HCT116 (cell line): Measurements from ENCODE around the gene SEMA4F. TPM values are rescaled to one million over a fixed set of nuclear protein-coding genes. Genes with fewer than 3 reads are reported as not detected.

Experiments used
- ATAC-seq: fragments of 200-7000 bp; cut with Tn5 transposase; 2 replicates; pipeline ENCODE4 v1.9.1; 2020; ENCODE audit warnings: mild to moderate bottlenecking, moderate library complexity
- BruUV-seq: library from RNA; stranded (reverse); fragments of 400-500 nt; replicated peaks from 2 replicates; lab custom pipeline; 2021; lab: Mats Ljungman, UMichigan
- CTCF ChIA-PET: fragments of 300-600 bp; sonication (Branson Sonifier 250); formaldehyde crosslinking; loops from one replicate; lab custom pipeline; 2021; ENCODE audit warnings: antibody characterized with exemption; lab: Charles Lee
- POLR2A ChIA-PET: fragments of 300-600, 350-600 bp; sonication (Branson Sonifier 250); formaldehyde crosslinking; loops from one replicate; lab custom pipeline; 2021; ENCODE audit warnings: antibody characterized with exemption; lab: Charles Lee
- RAD21 ChIA-PET, 2 experiments: fragments of 300-600 bp; sonication (Branson Sonifier 250); formaldehyde crosslinking; loops; one replicate each; lab custom pipeline; 2023; ENCODE audit warnings: low total read pairs in 2 of 2; ENCODE audit not compliant: uncharacterized antibody in 2 of 2, unreplicated experiment in 2 of 2, low non-redundant PET in 1 of 2; lab: Charles Lee
- DNase-seq: peaks from one replicate; pipeline ENCODE4 v3.0.0-alpha.2; 2010; ENCODE audit warnings: low read depth, low spot score
- H2AFZ ChIP-seq: fragments of 200-600 bp; shearing (Covaris generic), sonication (generic); 2 replicates; pipeline ENCODE4 v1.6.1; 2017; ENCODE audit warnings: low read depth, mixed run types, mixed read lengths, antibody characterized with exemption, low read length; ENCODE audit not compliant: poor library complexity, severe bottlenecking
- H3K27ac ChIP-seq: 2 replicates; pipeline ENCODE4 v1.5.1; 2012; ENCODE audit warnings: low read depth, low read length
- H3K27me3 ChIP-seq: fragments of 200-600 bp; sonication (generic); 2 replicates; pipeline ENCODE4 v1.6.1; 2016; ENCODE audit warnings: mixed run types, low read length, mixed read lengths; ENCODE audit not compliant: insufficient read depth
- H3K36me3 ChIP-seq, 2 experiments: fragments of 200-500 bp in 1 of 2; fragments of 200-600 bp in 1 of 2; sonication (Bioruptor generic) in 1 of 2; sonication (generic) in 1 of 2; 2 replicates each; pipeline versions ENCODE4 v1.5.1 to v1.6.1; 2014 to 2016; ENCODE audit warnings: low read length in 2 of 2, inconsistent platforms in 1 of 2, mixed read lengths in 1 of 2, mixed run types in 1 of 2; ENCODE audit not compliant: insufficient read depth in 2 of 2, control insufficient read depth in 1 of 2
- H3K4me1 ChIP-seq, 2 experiments: fragments of 200-600 bp in 1 of 2; sonication (generic) in 1 of 2; 2 replicates each; pipeline versions ENCODE4 v1.5.1 to v1.6.1; 2012 to 2017; ENCODE audit warnings: low read length in 2 of 2, inconsistent platforms in 1 of 2, mild to moderate bottlenecking in 1 of 2, mixed read lengths in 1 of 2, mixed run types in 1 of 2, moderate library complexity in 1 of 2; ENCODE audit not compliant: insufficient read depth in 2 of 2, control insufficient read depth in 1 of 2
- H3K4me2 ChIP-seq: fragments of 200-600 bp; sonication (generic); 2 replicates; pipeline ENCODE4 v1.6.1; 2017; ENCODE audit warnings: mixed run types, low read length, mixed read lengths
- H3K4me3 ChIP-seq, 2 experiments: fragments of 200-600 bp in 1 of 2; sonication (generic) in 1 of 2; replicated peaks in 1 of 2; 2 replicates each; pipeline ENCODE4 v1.5.1; 2011 to 2016; ENCODE audit warnings: low read length in 2 of 2, control low read depth in 1 of 2, low read depth in 1 of 2, mild to moderate bottlenecking in 1 of 2, mixed read lengths in 1 of 2, mixed run types in 1 of 2
- H3K79me2 ChIP-seq: fragments of 200-600 bp; sonication (generic); 2 replicates; pipeline ENCODE4 v1.6.1; 2017; ENCODE audit warnings: mild to moderate bottlenecking, mixed run types, low read length, moderate library complexity, mixed read lengths; ENCODE audit not compliant: insufficient read depth
- H3K9ac ChIP-seq: fragments of 200-600 bp; sonication (generic); 2 replicates; pipeline ENCODE4 v1.6.1; 2016; ENCODE audit warnings: low read length, mixed read lengths
- H3K9me2 ChIP-seq: fragments of 200-600 bp; sonication (generic), shearing (Covaris generic); 2 replicates; pipeline ENCODE4 v1.6.1; 2017; ENCODE audit warnings: mixed run types, mild to moderate bottlenecking, moderate library complexity; ENCODE audit not compliant: insufficient read depth
- H3K9me3 ChIP-seq, 2 experiments: fragments of 200-500 bp in 1 of 2; fragments of 200-600 bp in 1 of 2; sonication (Bioruptor generic) in 1 of 2; sonication (generic) in 1 of 2; 2 replicates each; pipeline ENCODE4 v1.6.1; 2014 to 2017; ENCODE audit warnings: low read length in 2 of 2, mixed read lengths in 2 of 2, inconsistent platforms in 1 of 2, low read depth in 1 of 2, mild to moderate bottlenecking in 1 of 2, mixed run types in 1 of 2, moderate library complexity in 1 of 2; ENCODE audit not compliant: control insufficient read depth in 1 of 2, insufficient read depth in 1 of 2
- H4K20me1 ChIP-seq: fragments of 200-600 bp; sonication (generic), shearing (Covaris generic); 2 replicates; pipeline ENCODE4 v1.6.1; 2017; ENCODE audit warnings: mixed run types, mild to moderate bottlenecking, moderate library complexity; ENCODE audit not compliant: insufficient read depth
- CBX3 ChIP-seq: IDR thresholded peaks from 2 replicates; pipeline ENCODE4 v1.6.1; 2012; ENCODE audit warnings: low read depth
- CEBPB ChIP-seq: IDR thresholded peaks from 2 replicates; pipeline ENCODE4 v1.6.1; 2012; ENCODE audit warnings: low read depth
- EGR1 ChIP-seq: IDR thresholded peaks from 2 replicates; pipeline ENCODE4 v1.6.1; 2012; ENCODE audit warnings: low read depth
- EZH2 ChIP-seq: fragments of 200-600 bp; sonication (generic); IDR thresholded peaks from 2 replicates; pipeline ENCODE4 v1.6.1; 2017; ENCODE audit warnings: antibody characterized with exemption, mixed run types
- FOSL1 ChIP-seq: IDR thresholded peaks from 2 replicates; pipeline ENCODE4 v1.6.1; 2012; ENCODE audit warnings: low read depth
- JUND ChIP-seq: IDR thresholded peaks from 2 replicates; pipeline ENCODE4 v1.6.1; 2012
- POLR2A ChIP-seq: IDR thresholded peaks from 2 replicates; pipeline ENCODE4 v1.7.0; 2011; ENCODE audit warnings: borderline replicate concordance; ENCODE audit not compliant: insufficient read depth, insufficient read length; ENCODE audit errors: extremely low read depth
- POLR2AphosphoS5 ChIP-seq: IDR thresholded peaks from 2 replicates; pipeline ENCODE4 v1.6.1; 2011; ENCODE audit warnings: mild to moderate bottlenecking, low read depth, low read length, moderate library complexity
- RAD21 ChIP-seq: IDR thresholded peaks from 2 replicates; pipeline ENCODE4 v1.6.1; 2012; ENCODE audit warnings: low read depth, mild to moderate bottlenecking
- SIN3A ChIP-seq: IDR thresholded peaks from 2 replicates; pipeline ENCODE4 v1.6.1; 2012; ENCODE audit warnings: low read depth
- SP1 ChIP-seq: IDR thresholded peaks from 2 replicates; pipeline ENCODE4 v1.6.1; 2012; ENCODE audit warnings: low read depth
- SRF ChIP-seq: IDR thresholded peaks from 2 replicates; pipeline ENCODE4 v1.6.1; 2012; ENCODE audit warnings: low read depth
- YY1 ChIP-seq: IDR thresholded peaks from 2 replicates; pipeline ENCODE4 v1.6.1; 2011; ENCODE audit warnings: low read length, low read depth, moderate library complexity, mild to moderate bottlenecking; ENCODE audit not compliant: insufficient replicate concordance; ENCODE audit errors: extremely low read depth
- ZFX ChIP-seq: fragments of 450-650 bp; IDR thresholded peaks from 2 replicates; pipeline ENCODE4 v1.6.1; 2017
- intact Hi-C: fragments of 100-400 bp; cut with micrococcal nuclease; formaldehyde crosslinking; loops from 2 replicates; pipeline ENCODE4 v1.10.0; 2022
- total RNA-seq: library from RNA; stranded (reverse); gene quantifications from one replicate; pipeline ENCODE4 v1.2.1, GENCODE V29; 2021; ENCODE audit not compliant: unreplicated experiment
- TF ChIP-seq, protein P1 (sequence below): IDR thresholded peaks from 2 replicates; pipeline ENCODE4 v1.6.1; 2012
- TF ChIP-seq, protein P2 (sequence below): IDR thresholded peaks from 2 replicates; pipeline ENCODE4 v1.6.1; 2012
- TF ChIP-seq, protein P3 (sequence below), 3 experiments: fragments of 200-600 bp in 1 of 3; sonication (generic) in 1 of 3; IDR thresholded peaks in 2 of 3; conservative IDR thresholded peaks in 1 of 3; 2 replicates each; pipeline ENCODE4 v1.5.1; 2012 to 2017; ENCODE audit warnings: low read depth in 2 of 3, low read length in 2 of 3, antibody characterized with exemption in 1 of 3, borderline replicate concordance in 1 of 3, control low read depth in 1 of 3, mild to moderate bottlenecking in 1 of 3, mixed read lengths in 1 of 3, mixed run types in 1 of 3, moderate library complexity in 1 of 3; ENCODE audit not compliant: insufficient read depth in 1 of 3
- TF ChIP-seq, protein P4 (sequence below): IDR thresholded peaks from 2 replicates; pipeline ENCODE4 v1.6.1; 2011; ENCODE audit warnings: mild to moderate bottlenecking, low read length, moderate library complexity; ENCODE audit not compliant: insufficient replicate concordance; ENCODE audit errors: extremely low read depth

The SEMA4F gene
- total RNA-seq, 1 experiment from 2014 or later: 12.3 TPM

DNA sequence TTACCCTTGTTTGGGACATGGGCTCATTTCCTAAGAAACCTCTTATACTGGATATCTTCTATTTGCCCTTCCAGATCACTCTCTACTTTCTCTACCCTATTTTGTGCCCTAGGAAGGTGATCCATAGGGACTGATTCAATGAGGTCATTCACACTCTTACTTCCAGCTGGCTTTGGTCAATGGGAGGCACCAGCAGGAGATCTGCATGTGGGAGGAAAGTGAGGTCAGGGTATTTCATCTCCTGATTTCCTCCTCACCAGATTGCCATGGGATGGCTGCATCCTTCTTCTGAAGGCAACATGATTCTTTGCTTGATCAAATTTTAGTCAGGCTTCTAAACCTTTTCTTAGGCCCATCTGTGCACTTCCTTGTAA is 21.1 kb upstream of the SEMA4F start:
- intact Hi-C loops: no loop called here
- ChIA-PET RAD21 (no interaction called here), POLR2A (interaction anchor here (1.8 kb wide), 1 partner anchor 15 kb away, joined by 5 read pairs; the partner anchor contains the start of gene M1AP)
- Histone ChIP-seq H3K27me3 (no peaks in the 10 kb centered on the region), H3K9me2 (no peaks in the 10 kb centered on the region), H3K9ac (no peak overlapping the region), H2AFZ (no peak overlapping the region), H3K27ac (peak overlapping the region; percentile 73), H3K79me2 (no peaks in the 10 kb centered on the region), H3K9me3 (no peaks in the 10 kb centered on the region), H3K4me3 (no peak overlapping the region)
- ATAC-seq (peak; percentile 50), DNase-seq (no peak)
- no TSS peak for BruUV-seq
- no peak for TF ChIP-seq FOSL1
- no peak for TF ChIP-seq EGR1
- TF ChIP-seq, protein P1, sequence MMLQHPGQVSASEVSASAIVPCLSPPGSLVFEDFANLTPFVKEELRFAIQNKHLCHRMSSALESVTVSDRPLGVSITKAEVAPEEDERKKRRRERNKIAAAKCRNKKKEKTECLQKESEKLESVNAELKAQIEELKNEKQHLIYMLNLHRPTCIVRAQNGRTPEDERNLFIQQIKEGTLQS: no peak
- no peak for TF ChIP-seq JUND
- TF ChIP-seq POLR2AphosphoS5: no peak
- TF ChIP-seq ZFX: no peak
- TF ChIP-seq SIN3A: no peak
- TF ChIP-seq, protein P2, sequence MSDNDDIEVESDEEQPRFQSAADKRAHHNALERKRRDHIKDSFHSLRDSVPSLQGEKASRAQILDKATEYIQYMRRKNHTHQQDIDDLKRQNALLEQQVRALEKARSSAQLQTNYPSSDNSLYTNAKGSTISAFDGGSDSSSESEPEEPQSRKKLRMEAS: no peak
- TF ChIP-seq, protein P3, sequence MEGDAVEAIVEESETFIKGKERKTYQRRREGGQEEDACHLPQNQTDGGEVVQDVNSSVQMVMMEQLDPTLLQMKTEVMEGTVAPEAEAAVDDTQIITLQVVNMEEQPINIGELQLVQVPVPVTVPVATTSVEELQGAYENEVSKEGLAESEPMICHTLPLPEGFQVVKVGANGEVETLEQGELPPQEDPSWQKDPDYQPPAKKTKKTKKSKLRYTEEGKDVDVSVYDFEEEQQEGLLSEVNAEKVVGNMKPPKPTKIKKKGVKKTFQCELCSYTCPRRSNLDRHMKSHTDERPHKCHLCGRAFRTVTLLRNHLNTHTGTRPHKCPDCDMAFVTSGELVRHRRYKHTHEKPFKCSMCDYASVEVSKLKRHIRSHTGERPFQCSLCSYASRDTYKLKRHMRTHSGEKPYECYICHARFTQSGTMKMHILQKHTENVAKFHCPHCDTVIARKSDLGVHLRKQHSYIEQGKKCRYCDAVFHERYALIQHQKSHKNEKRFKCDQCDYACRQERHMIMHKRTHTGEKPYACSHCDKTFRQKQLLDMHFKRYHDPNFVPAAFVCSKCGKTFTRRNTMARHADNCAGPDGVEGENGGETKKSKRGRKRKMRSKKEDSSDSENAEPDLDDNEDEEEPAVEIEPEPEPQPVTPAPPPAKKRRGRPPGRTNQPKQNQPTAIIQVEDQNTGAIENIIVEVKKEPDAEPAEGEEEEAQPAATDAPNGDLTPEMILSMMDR (IDR thresholded peaks at IDR 0.05 in 2 of 3, conservative IDR thresholded peaks at IDR 0.05 in 1 of 3; ENCODE audit: borderline replicate concordance in 1 of 3, insufficient read depth in 1 of 3, low read depth in 2 of 3, low read length in 2 of 3): no peak
- no peak for TF ChIP-seq CEBPB
- no peak for TF ChIP-seq EZH2
- TF ChIP-seq, protein P4, sequence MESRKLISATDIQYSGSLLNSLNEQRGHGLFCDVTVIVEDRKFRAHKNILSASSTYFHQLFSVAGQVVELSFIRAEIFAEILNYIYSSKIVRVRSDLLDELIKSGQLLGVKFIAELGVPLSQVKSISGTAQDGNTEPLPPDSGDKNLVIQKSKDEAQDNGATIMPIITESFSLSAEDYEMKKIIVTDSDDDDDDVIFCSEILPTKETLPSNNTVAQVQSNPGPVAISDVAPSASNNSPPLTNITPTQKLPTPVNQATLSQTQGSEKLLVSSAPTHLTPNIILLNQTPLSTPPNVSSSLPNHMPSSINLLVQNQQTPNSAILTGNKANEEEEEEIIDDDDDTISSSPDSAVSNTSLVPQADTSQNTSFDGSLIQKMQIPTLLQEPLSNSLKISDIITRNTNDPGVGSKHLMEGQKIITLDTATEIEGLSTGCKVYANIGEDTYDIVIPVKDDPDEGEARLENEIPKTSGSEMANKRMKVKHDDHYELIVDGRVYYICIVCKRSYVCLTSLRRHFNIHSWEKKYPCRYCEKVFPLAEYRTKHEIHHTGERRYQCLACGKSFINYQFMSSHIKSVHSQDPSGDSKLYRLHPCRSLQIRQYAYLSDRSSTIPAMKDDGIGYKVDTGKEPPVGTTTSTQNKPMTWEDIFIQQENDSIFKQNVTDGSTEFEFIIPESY: no peak
- no peak for TF ChIP-seq POLR2A
- no peak for TF ChIP-seq SRF
- TF ChIP-seq CBX3: no peak
- no peak for TF ChIP-seq SP1
- no peak for TF ChIP-seq YY1
- no peak for TF ChIP-seq RAD21
- TF ChIP-seq, all 23 proteins: peak for 0
- CTCF ChIA-PET: no interaction called here
- H3K4me1 ChIP-seq: peaks cover 20 to 21% of the 10 kb centered on the region in 2 experiments
- H3K4me2 ChIP-seq: peak overlapping the region; percentile 50
- H3K36me3 ChIP-seq: peaks cover 4 to 15% of the 10 kb centered on the region in 2 experiments
- H4K20me1 ChIP-seq: no peaks in the 10 kb centered on the region
